Measurements from ENCODE around the gene ACVR1C. TPM values are rescaled to one million over a fixed set of nuclear protein-coding genes. Genes with fewer than 3 reads are reported as not detected.

The ACVR1C gene
- total RNA-seq, 1 donor from 2014 or later = 0.95 TPM

- no peaks in the 10 kb centered on the region for H3K36me3 ChIP-seq (ENCODE audit: insufficient read depth, low read length)
- no peaks in the 10 kb centered on the region for H3K27me3 Mint-ChIP-seq (ENCODE audit: low read depth, unreplicated experiment)
- no peak overlapping the region for H3K4me2 ChIP-seq (ENCODE audit: low read length)
- no peaks in the 10 kb centered on the region for H3K36me3 Mint-ChIP-seq (ENCODE audit: low read depth, unreplicated experiment)
- no peak overlapping the region for H2AFZ ChIP-seq (ENCODE audit: low read depth, low read length)
- no peak overlapping the region for H3K4me3 ChIP-seq (ENCODE audit: insufficient read depth, low read depth, low read length)
- H3K27ac ChIP-seq (ENCODE audit: low read depth, low read length) = no peak overlapping the region
- no peaks in the 10 kb centered on the region for H3K27me3 ChIP-seq (ENCODE audit: insufficient read depth, low read length)
- no peak overlapping the region for H3K4me3 Mint-ChIP-seq (ENCODE audit: unreplicated experiment)
- FAIRE-seq (no peak), DNase-seq (ENCODE audit: low read depth) (no peak)
- no peaks in the 10 kb centered on the region for H3K4me1 Mint-ChIP-seq (ENCODE audit: low read depth, unreplicated experiment)
- H3K9ac ChIP-seq (ENCODE audit: low read length) = no peak overlapping the region
- no peaks in the 10 kb centered on the region for H3K4me1 ChIP-seq (ENCODE audit: insufficient read depth, low read length)
- H3K9me3 Mint-ChIP-seq (ENCODE audit: unreplicated experiment) = no peaks in the 10 kb centered on the region
- no peaks in the 10 kb centered on the region for H4K20me1 ChIP-seq (ENCODE audit: insufficient read depth, low read length)
- TF ChIP-seq EZH2 (IDR thresholded peaks at IDR 0.05; ENCODE audit: insufficient read depth, low read length) = no peak
- no peak for TF ChIP-seq CTCF (IDR thresholded peaks at IDR 0.05; ENCODE audit: insufficient read depth, low read depth, low read length)
- no peaks in the 10 kb centered on the region for H3K9me3 ChIP-seq (ENCODE audit: insufficient read depth, low read depth, low read length)
- H3K79me2 ChIP-seq (ENCODE audit: insufficient read depth, low read length) = no peaks in the 10 kb centered on the region
- H3K27ac Mint-ChIP-seq (ENCODE audit: unreplicated experiment) = no peak overlapping the region
Observed at GRCh38 chr2:157540102-157540501, 88.6 kb downstream of the ACVR1C start.

- TF ChIP-seq CTCF (IDR thresholded peaks at IDR 0.05; ENCODE audit: insufficient read depth, low read depth, low read length) = no peak
- no peak for TF ChIP-seq EZH2 (IDR thresholded peaks at IDR 0.05; ENCODE audit: insufficient read depth, low read length)
- H3K4me2 ChIP-seq (ENCODE audit: low read length) = no peak overlapping the region
- H3K4me3 ChIP-seq (ENCODE audit: insufficient read depth, low read depth, low read length) = no peak overlapping the region
- no peaks in the 10 kb centered on the region for H3K27me3 ChIP-seq (ENCODE audit: insufficient read depth, low read length)
- Mint-ChIP-seq H3K27me3 (ENCODE audit: low read depth, unreplicated experiment) (no peaks in the 10 kb centered on the region), H3K36me3 (ENCODE audit: low read depth, unreplicated experiment) (no peaks in the 10 kb centered on the region), H3K27ac (ENCODE audit: unreplicated experiment) (no peak overlapping the region), H3K9me3 (ENCODE audit: unreplicated experiment) (no peaks in the 10 kb centered on the region), H3K4me3 (ENCODE audit: unreplicated experiment) (no peak overlapping the region), H3K4me1 (ENCODE audit: low read depth, unreplicated experiment) (no peaks in the 10 kb centered on the region)
- no peak overlapping the region for H3K9ac ChIP-seq (ENCODE audit: low read length)
- H3K4me1 ChIP-seq (ENCODE audit: insufficient read depth, low read length) = no peaks in the 10 kb centered on the region
- DNase-seq (ENCODE audit: low read depth) (no peak), FAIRE-seq (no peak)
- H3K27ac ChIP-seq (ENCODE audit: low read depth, low read length) = no peak overlapping the region
- no peak overlapping the region for H2AFZ ChIP-seq (ENCODE audit: low read depth, low read length)
- H4K20me1 ChIP-seq (ENCODE audit: insufficient read depth, low read length) = no peaks in the 10 kb centered on the region
- H3K79me2 ChIP-seq (ENCODE audit: insufficient read depth, low read length) = no peaks in the 10 kb centered on the region
- no peaks in the 10 kb centered on the region for H3K36me3 ChIP-seq (ENCODE audit: insufficient read depth, low read length)
- H3K9me3 ChIP-seq (ENCODE audit: insufficient read depth, low read depth, low read length) = no peaks in the 10 kb centered on the region
Observed at GRCh38 chr2:157538064-157538463, 90.6 kb downstream of the ACVR1C start.

GRCh38 chr2:157536815-157537214 is 91.8 kb downstream of the ACVR1C start:
- H3K36me3 ChIP-seq (ENCODE audit: insufficient read depth, low read length) = no peaks in the 10 kb centered on the region
- no peak overlapping the region for H3K4me2 ChIP-seq (ENCODE audit: low read length)
- no peaks in the 10 kb centered on the region for H3K79me2 ChIP-seq (ENCODE audit: insufficient read depth, low read length)
- TF ChIP-seq EZH2 (IDR thresholded peaks at IDR 0.05; ENCODE audit: insufficient read depth, low read length) (no peak), CTCF (IDR thresholded peaks at IDR 0.05; ENCODE audit: insufficient read depth, low read depth, low read length) (no peak)
- Mint-ChIP-seq H3K27ac (ENCODE audit: unreplicated experiment) (no peak overlapping the region), H3K4me1 (ENCODE audit: low read depth, unreplicated experiment) (no peaks in the 10 kb centered on the region), H3K9me3 (ENCODE audit: unreplicated experiment) (no peaks in the 10 kb centered on the region), H3K36me3 (ENCODE audit: low read depth, unreplicated experiment) (no peaks in the 10 kb centered on the region), H3K27me3 (ENCODE audit: low read depth, unreplicated experiment) (no peaks in the 10 kb centered on the region), H3K4me3 (ENCODE audit: unreplicated experiment) (no peak overlapping the region)
- no peaks in the 10 kb centered on the region for H3K27me3 ChIP-seq (ENCODE audit: insufficient read depth, low read length)
- no peaks in the 10 kb centered on the region for H3K9me3 ChIP-seq (ENCODE audit: insufficient read depth, low read depth, low read length)
- FAIRE-seq = no peak
- H3K9ac ChIP-seq (ENCODE audit: low read length) = no peak overlapping the region
- no peak overlapping the region for H3K4me3 ChIP-seq (ENCODE audit: insufficient read depth, low read depth, low read length)
- no peak overlapping the region for H2AFZ ChIP-seq (ENCODE audit: low read depth, low read length)
- no peaks in the 10 kb centered on the region for H3K4me1 ChIP-seq (ENCODE audit: insufficient read depth, low read length)
- no peak overlapping the region for H3K27ac ChIP-seq (ENCODE audit: low read depth, low read length)
- no peaks in the 10 kb centered on the region for H4K20me1 ChIP-seq (ENCODE audit: insufficient read depth, low read length)
- DNase-seq (ENCODE audit: low read depth) = no peak
